D721Med (cell line): ENCODE data around the gene KISS1R.

Experiments
- DNase-seq: peaks from one replicate; pipeline ENCODE4 v3.0.0; 2011; ENCODE audit warnings: low spot score; ENCODE audit not compliant: insufficient read length
- FAIRE-seq: peaks from 2 replicates; lab custom pipeline; 2011; peaks lifted over from hg19 to GRCh38; lab: Jason Lieb, UNC
- TF ChIP-seq, protein P1 (sequence below): IDR thresholded peaks from 2 replicates; pipeline ENCODE4 v1.5.1; 2012; ENCODE audit warnings: mild to moderate bottlenecking, control low read depth; ENCODE audit not compliant: insufficient read depth; ENCODE audit errors: missing control alignments

Gene KISS1R

DNA sequence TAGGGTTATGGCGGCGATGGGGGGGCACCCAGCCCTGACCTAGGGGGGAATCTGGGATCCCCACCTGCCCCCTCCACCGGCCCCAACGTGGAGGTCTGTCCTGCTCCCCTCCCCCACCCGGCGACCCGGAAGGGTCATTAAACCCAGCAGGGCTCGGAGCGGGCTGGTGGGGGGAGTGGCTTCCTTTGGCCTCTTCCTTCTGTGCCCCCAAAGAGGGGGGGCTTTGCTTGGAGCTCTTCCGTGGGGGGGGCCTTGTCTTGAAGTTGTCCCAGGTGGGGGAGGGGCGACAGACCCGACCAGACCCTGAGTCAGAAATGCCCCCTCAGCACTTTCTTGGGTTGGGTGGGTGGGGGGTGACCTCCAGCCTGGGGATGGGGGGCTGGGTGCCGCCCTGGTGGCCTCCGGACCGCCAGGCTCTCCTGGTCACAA, 10.2 kb downstream of the KISS1R start:
- DNase-seq: no peak
- FAIRE-seq: no peak
- TF ChIP-seq, protein P1, sequence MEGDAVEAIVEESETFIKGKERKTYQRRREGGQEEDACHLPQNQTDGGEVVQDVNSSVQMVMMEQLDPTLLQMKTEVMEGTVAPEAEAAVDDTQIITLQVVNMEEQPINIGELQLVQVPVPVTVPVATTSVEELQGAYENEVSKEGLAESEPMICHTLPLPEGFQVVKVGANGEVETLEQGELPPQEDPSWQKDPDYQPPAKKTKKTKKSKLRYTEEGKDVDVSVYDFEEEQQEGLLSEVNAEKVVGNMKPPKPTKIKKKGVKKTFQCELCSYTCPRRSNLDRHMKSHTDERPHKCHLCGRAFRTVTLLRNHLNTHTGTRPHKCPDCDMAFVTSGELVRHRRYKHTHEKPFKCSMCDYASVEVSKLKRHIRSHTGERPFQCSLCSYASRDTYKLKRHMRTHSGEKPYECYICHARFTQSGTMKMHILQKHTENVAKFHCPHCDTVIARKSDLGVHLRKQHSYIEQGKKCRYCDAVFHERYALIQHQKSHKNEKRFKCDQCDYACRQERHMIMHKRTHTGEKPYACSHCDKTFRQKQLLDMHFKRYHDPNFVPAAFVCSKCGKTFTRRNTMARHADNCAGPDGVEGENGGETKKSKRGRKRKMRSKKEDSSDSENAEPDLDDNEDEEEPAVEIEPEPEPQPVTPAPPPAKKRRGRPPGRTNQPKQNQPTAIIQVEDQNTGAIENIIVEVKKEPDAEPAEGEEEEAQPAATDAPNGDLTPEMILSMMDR: no peak

DNA sequence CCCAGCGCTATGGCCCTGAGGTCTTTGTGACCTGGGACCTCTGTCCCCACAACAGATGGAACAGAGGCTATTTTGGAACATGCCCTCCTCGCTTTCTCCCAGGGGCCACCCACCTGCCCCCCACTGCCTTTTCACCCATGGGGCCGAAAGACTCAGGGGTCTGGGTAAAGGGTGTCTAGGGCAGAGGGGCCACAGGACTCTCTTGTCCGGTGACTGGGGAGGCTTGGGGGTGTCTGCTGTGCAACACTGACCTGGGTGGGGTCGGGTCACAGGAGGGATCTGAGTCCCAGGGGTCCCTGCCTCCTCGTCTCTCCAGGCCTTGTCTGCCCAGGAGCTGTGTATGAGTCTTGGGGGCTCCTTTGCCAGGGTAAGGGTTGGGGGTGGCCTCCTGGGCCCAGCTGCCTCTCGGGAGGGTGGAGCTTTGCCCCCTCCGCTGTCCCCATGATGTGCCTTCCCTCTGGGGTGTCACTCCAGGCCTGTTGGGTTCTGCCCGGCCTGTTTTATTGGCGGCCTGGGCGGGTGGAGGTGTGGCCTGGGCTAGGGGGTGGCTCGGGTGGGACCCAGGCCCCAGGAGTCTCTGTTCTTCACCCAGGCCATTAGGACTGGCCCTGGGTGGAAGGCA, 10.8 kb downstream of the KISS1R start:
- DNase-seq: no peak
- TF ChIP-seq, protein P1: no peak
- FAIRE-seq: no peak

DNA sequence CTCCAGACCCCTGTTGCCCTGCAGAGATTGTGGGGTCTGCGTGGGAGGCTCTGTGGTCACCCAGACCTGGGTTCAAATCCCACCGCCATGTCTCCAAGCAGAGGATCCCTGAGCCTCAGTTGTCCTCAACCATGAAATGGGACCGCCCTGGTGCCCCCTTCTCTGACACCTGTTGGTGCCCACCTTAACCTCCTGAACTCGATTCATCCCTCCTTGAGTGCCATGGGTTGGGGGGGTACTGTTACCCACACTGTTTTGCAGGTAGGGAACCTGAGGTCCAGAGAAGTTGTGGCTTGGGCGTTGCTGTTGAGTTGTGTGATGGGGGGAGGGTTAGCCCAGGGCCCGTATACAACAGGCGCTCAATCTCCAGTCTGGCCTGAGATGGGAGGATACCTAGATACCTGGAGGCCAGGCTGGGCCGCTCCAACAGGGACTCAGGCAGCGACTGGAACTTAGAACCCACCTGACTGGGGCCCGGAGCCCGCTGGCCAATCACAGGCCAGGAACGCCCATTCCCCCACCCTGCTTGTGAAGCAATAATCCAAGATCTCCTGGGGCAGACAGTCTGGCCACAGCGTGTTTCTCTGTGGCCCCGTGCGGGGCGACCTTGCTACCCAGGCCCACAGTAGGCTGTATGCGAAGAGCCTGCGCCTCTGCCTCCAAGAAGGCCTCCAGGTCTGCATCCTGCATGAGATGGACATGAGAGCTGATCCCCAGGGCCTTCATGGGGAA, 11.5 kb downstream of the KISS1R start:
- DNase-seq (peak; percentile 90), FAIRE-seq (no peak)
- TF ChIP-seq, protein P1: no peak

DNA sequence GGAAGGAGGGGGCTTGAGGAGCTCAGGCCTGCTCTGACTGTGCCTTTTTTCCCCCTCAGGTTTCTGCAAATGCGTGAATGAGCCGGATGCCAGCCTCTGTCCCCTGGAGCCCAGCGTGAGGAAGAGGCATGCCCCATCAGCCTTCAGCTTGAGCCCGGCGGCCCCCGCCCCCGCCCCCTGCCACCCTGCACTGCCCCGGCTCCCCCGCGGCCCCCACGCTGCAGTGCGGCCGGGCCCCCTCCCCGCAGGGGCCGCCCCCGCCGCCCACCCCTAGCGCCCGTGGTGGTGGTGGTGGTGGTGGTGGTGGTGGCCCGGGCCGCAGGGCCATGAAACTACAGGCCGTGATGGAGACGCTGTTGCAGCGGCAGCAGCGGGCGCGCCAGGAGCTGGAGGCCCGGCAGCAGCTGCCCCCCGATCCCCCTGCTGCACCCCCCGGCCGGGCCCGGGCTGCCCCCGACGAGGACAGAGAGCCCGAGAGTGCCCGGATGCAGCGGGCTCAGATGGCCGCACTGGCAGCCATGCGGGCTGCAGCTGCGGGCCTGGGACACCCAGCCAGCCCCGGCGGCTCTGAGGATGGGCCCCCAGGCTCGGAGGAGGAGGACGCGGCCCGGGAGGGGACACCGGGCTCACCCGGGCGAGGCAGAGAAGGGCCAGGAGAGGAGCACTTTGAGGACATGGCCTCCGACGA, 12.2 kb downstream of the KISS1R start:
- DNase-seq (no peak), FAIRE-seq (no peak)
- TF ChIP-seq, protein P1: no peak

- FAIRE-seq: no peak
- TF ChIP-seq, protein P1: no peak
Measured at GRCh38 chr19:929891-930258, 12.7 kb downstream of the KISS1R start.

DNA sequence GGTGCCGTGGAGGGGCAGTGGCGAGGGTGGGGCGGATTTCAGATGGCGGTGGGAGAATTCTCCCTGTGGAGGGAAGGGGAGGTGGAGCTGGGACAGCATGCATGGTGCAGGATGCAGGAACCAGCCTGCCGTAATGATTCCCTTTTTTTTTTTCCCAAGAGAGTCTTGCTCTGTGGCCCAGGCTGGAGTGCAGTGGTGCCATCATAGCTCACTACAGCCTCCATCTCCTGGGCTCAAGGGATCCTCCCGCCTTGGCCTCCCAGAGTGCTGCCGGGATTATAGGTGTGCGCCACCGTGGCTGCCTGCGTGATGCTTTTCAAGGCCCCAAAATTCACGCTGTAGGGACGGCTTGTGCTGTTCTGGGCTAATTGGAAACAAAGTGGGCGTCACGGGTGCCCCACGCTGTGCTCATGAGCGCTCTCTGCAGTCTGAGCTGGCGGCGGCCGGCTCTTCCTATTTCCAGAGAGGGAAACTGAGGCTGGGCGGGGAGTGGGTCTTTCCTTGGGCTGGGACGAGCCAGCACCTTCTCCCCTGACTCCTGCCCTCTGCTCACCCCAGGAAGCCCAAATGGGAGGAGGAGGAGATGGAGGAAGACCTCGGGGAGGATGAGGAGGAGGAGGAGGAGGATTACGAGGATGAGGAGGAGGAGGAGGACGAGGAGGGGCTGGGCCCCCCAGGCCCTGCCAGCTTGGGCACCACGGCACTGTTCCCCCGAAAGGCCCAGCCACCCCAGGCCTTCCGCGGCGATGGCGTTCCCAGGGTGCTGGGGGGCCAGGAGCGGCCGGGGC, 14.9 kb downstream of the KISS1R start:
- no peak for FAIRE-seq
- no peak for DNase-seq
- TF ChIP-seq, protein P1: no peak

More at GRCh38 chr19:929891-930258, 12.7 kb downstream of the KISS1R start:
- no peak for DNase-seq
